Liver (tissue), 9 donors: ENCODE data around the gene HTR2A. TPM values are rescaled to one million over a fixed set of nuclear protein-coding genes. Genes with fewer than 3 reads are reported as not detected.

ENCODE experiments used
- DNase-seq: peaks from one replicate; pipeline ENCODE4 v3.0.0-alpha.2; 2017; ENCODE audit warnings: low spot score
- H3K27ac ChIP-seq, 2 donors: one replicate each; pipeline ENCODE4 v1.7.0; 2013; ENCODE audit warnings: inconsistent platforms in 2 of 2, low read length in 2 of 2, control low read depth in 1 of 2, low read depth in 1 of 2, mild to moderate bottlenecking in 1 of 2
- H3K27me3 ChIP-seq, 4 donors: one replicate each; pipeline versions ENCODE4 v1.6.1 to v1.7.0; 2013; ENCODE audit warnings: low read length in 3 of 4, inconsistent platforms in 1 of 4, mild to moderate bottlenecking in 1 of 4, moderate library complexity in 1 of 4; ENCODE audit not compliant: control insufficient read depth in 4 of 4, insufficient read depth in 4 of 4
- H3K36me3 ChIP-seq, 4 donors: one replicate each; pipeline versions ENCODE4 v1.6.1 to v1.7.0; 2013; ENCODE audit warnings: low read length in 3 of 4, mild to moderate bottlenecking in 3 of 4, low read depth in 1 of 4, moderate library complexity in 1 of 4; ENCODE audit not compliant: control insufficient read depth in 4 of 4, insufficient read depth in 3 of 4
- H3K4me1 ChIP-seq, 4 donors: one replicate each; pipeline versions ENCODE4 v1.6.1 to v1.7.0; 2013; ENCODE audit warnings: low read length in 3 of 4, mild to moderate bottlenecking in 3 of 4, moderate library complexity in 1 of 4; ENCODE audit not compliant: control insufficient read depth in 4 of 4, insufficient read depth in 4 of 4
- H3K4me3 ChIP-seq, 3 donors: one replicate each; pipeline versions ENCODE4 v1.6.1 to v1.7.0; 2013; ENCODE audit warnings: low read length in 3 of 3, control low read depth in 1 of 3, low read depth in 1 of 3, mild to moderate bottlenecking in 1 of 3
- H3K9ac ChIP-seq, 2 donors: one replicate each; pipeline ENCODE4 v1.7.0; 2013; ENCODE audit warnings: low read length in 2 of 2, mild to moderate bottlenecking in 2 of 2, moderate library complexity in 2 of 2, control low read depth in 1 of 2, low read depth in 1 of 2
- H3K9me3 ChIP-seq, 4 donors: one replicate each; pipeline versions ENCODE4 v1.6.1 to v1.7.0; 2013; ENCODE audit warnings: low read length in 3 of 4; ENCODE audit not compliant: control insufficient read depth in 4 of 4
- ATF3 ChIP-seq: IDR thresholded peaks from 2 replicates; pipeline ENCODE4 v1.6.1; 2016; ENCODE audit warnings: antibody characterized with exemption
- CTCF ChIP-seq: fragments of 150-350 bp; IDR thresholded peaks from 2 replicates; pipeline ENCODE4 v1.5.1; 2017; ENCODE audit warnings: improper control_type of control experiment, low read depth, low read length; ENCODE audit not compliant: missing input control
- EGR1 ChIP-seq, 2 donors: IDR thresholded peaks; 2 replicates each; pipeline ENCODE4 v1.6.1; 2016 to 2018; ENCODE audit warnings: antibody characterized with exemption in 2 of 2, low read depth in 2 of 2
- GABPA ChIP-seq, 2 donors: IDR thresholded peaks in 1 of 2; conservative IDR thresholded peaks in 1 of 2; 2 replicates each; pipeline ENCODE4 v1.6.1; 2016; ENCODE audit warnings: antibody characterized with exemption in 2 of 2, mild to moderate bottlenecking in 1 of 2, moderate library complexity in 1 of 2
- HNF4A ChIP-seq, 2 donors: conservative IDR thresholded peaks; 2 replicates each; pipeline ENCODE4 v1.6.1; 2016; ENCODE audit warnings: antibody characterized with exemption in 2 of 2, mild to moderate bottlenecking in 2 of 2
- MAX ChIP-seq: IDR thresholded peaks from 2 replicates; pipeline ENCODE4 v1.6.1; 2016; ENCODE audit warnings: antibody characterized with exemption
- NR2F2 ChIP-seq: IDR thresholded peaks from 2 replicates; pipeline ENCODE4 v1.6.1; 2016; ENCODE audit warnings: antibody characterized with exemption
- RAD21 ChIP-seq, 2 donors: IDR thresholded peaks; 2 replicates each; pipeline ENCODE4 v1.6.1; 2016; ENCODE audit warnings: antibody characterized with exemption in 2 of 2, mild to moderate bottlenecking in 2 of 2
- RXRA ChIP-seq, 2 donors: IDR thresholded peaks; 2 replicates each; pipeline ENCODE4 v1.6.1; 2017 to 2018; ENCODE audit warnings: antibody characterized with exemption in 2 of 2, mild to moderate bottlenecking in 1 of 2
- YY1 ChIP-seq: IDR thresholded peaks from 2 replicates; pipeline ENCODE4 v1.6.1; 2016; ENCODE audit warnings: antibody characterized with exemption, mild to moderate bottlenecking
- WGBS: extraction: QIAGEN DNeasy Blood & Tissue Kit; methylation state at CpG from one replicate; pipeline ENCODE4 v1.1.7; 2013; 5-methylcytosine and 5-hydroxymethylcytosine counted together
- polyA plus RNA-seq, 2 donors: library from polyadenylated mRNA; stranded (reverse) in 1 of 2; unstranded in 1 of 2; fragments of 200-250 nt in 1 of 2; fragments of >200 nt in 1 of 2; fragmentation: Nextera tagmentation in 1 of 2; extraction: Ambion mirVana in 1 of 2; gene quantifications; one replicate each; pipeline versions ENCODE4 v1.2.1 to v1.2.3, GENCODE V29; 2013 to 2015
- total RNA-seq, 2 donors: library from RNA; depleted of rRNA; stranded (reverse); fragments of >200 nt; gene quantifications; one replicate each; pipeline ENCODE4 v1.2.3, GENCODE V29; 2014
- TF ChIP-seq, protein P1 (sequence below): IDR thresholded peaks from 2 replicates; pipeline ENCODE4 v1.6.1; 2016; ENCODE audit warnings: antibody characterized with exemption
- donor health status: healthy.
- donor health status: healthy.
- donor health status: healthy.
- donor health status: healthy.
- donor health status: healthy.

HTR2A gene
- total and polyA plus RNA-seq, 4 donors: under 0.01 to 0.19 (median 0.19) TPM; not detected in 1

DNA sequence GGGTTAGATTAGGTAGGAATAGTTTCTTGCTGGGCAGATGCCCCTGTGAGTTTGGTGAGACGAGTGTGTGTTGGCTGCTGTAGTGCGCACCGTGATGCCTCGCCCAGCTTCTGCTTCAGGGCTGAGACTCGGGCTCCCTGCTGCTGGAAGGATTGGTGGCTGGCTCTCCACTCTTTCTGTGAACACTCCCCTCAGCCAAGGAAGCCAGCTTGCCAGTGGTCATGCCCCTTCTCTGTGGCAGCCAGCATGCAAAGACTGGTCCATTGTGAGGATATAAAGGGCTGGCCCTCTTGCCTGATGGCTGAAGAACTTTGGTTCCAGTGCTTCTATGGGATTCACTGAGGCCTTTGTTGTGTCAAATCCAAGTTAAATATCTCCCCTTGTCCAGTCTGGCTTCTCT lies 2.9 kb upstream of the HTR2A start (continued):
- TF ChIP-seq, protein P1, sequence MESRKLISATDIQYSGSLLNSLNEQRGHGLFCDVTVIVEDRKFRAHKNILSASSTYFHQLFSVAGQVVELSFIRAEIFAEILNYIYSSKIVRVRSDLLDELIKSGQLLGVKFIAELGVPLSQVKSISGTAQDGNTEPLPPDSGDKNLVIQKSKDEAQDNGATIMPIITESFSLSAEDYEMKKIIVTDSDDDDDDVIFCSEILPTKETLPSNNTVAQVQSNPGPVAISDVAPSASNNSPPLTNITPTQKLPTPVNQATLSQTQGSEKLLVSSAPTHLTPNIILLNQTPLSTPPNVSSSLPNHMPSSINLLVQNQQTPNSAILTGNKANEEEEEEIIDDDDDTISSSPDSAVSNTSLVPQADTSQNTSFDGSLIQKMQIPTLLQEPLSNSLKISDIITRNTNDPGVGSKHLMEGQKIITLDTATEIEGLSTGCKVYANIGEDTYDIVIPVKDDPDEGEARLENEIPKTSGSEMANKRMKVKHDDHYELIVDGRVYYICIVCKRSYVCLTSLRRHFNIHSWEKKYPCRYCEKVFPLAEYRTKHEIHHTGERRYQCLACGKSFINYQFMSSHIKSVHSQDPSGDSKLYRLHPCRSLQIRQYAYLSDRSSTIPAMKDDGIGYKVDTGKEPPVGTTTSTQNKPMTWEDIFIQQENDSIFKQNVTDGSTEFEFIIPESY: no peak
- no peak for TF ChIP-seq YY1

GRCh38 chr13:46895381-46895780 lies 1.5 kb downstream of the HTR2A start:
- no peak overlapping the region for H3K9ac ChIP-seq
- no peak overlapping the region for H3K27ac ChIP-seq
- H3K4me3 ChIP-seq: no peak overlapping the region
- H3K36me3 ChIP-seq: no peaks in the 10 kb centered on the region
- TF ChIP-seq HNF4A (conservative IDR thresholded peaks at IDR 0.05) (no peak), GABPA (IDR thresholded peaks at IDR 0.05 in 1 of 2, conservative IDR thresholded peaks at IDR 0.05 in 1 of 2) (no peak), MAX (no peak), EGR1 (IDR thresholded peaks at IDR 0.05; ENCODE audit: low read depth in 2 of 2) (no peak), NR2F2 (no peak), RXRA (IDR thresholded peaks at IDR 0.05) (no peak)
- no peaks in the 10 kb centered on the region for H3K9me3 ChIP-seq
- no peak for DNase-seq
- no peaks in the 10 kb centered on the region for H3K27me3 ChIP-seq
- 82% methylated on average over 8 of the region's 8 CpGs for WGBS
- H3K4me1 ChIP-seq: peaks cover 0 to 13% (median 6%) of the 10 kb centered on the region in 4 donors

DNA sequence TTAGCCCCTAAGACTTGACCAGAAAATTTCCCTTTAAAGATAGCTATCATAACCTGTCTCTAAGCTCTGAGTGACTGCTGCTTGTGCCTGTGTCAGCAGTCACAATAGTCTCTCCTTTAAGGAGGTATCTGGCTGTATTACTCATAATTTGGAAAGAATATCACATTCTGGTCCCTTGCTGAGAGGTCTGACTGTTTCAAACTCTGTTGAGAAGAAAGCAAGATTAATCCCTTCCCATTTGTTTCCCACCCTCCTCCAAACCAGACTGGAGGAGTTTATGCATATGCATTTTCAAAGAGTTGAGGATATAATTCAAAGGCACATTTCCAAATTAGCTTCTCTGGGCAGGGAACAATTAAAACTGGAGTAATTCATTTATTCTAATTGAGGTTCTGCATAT lies 2.3 kb downstream of the HTR2A start:
- no peak overlapping the region for H3K9ac ChIP-seq
- no peak overlapping the region for H3K27ac ChIP-seq
- no peaks in the 10 kb centered on the region for H3K27me3 ChIP-seq
- TF ChIP-seq HNF4A (conservative IDR thresholded peaks at IDR 0.05) (no peak), RAD21 (IDR thresholded peaks at IDR 0.05) (no peak)
- no peak for DNase-seq
- H3K36me3 ChIP-seq: no peaks in the 10 kb centered on the region
- H3K9me3 ChIP-seq: no peaks in the 10 kb centered on the region
- H3K4me1 ChIP-seq: peaks cover 0 to 13% (median 6%) of the 10 kb centered on the region in 4 donors
- H3K4me3 ChIP-seq: peak overlapping the region; percentile 14 to 72 (median 62)

- peak; percentile 77 for DNase-seq
- Histone ChIP-seq H3K9ac (peak overlapping the region; percentile 1 to 64), H3K4me3 (peak overlapping the region; percentile 62 to 72 (median 68)), H3K9me3 (no peaks in the 10 kb centered on the region), H3K36me3 (no peaks in the 10 kb centered on the region), H3K27me3 (no peaks in the 10 kb centered on the region), H3K4me1 (peaks cover 0 to 13% (median 6%) of the 10 kb centered on the region in 4 donors), H3K27ac (no peak overlapping the region)
- no peak for TF ChIP-seq ATF3
- peak; percentile 57 to 65 for TF ChIP-seq RAD21 (IDR thresholded peaks at IDR 0.05)
- TF ChIP-seq CTCF: peak; percentile 73
- peak; percentile 14 to 18 for TF ChIP-seq HNF4A (conservative IDR thresholded peaks at IDR 0.05)
- no peak for TF ChIP-seq YY1
- 2% methylated on average over 34 of the region's 34 CpGs for WGBS
Measured at GRCh38 chr13:46893798-46894560, 2.9 kb downstream of the HTR2A start.
